Urinary bladder (tissue), 4 donors: ENCODE results near the gene GABRA5. TPM values are rescaled to one million over a fixed set of nuclear protein-coding genes. Genes with fewer than 3 reads are reported as not detected.

Experiments used
- DNase-seq: peaks from one replicate; pipeline ENCODE4 v3.0.0-alpha.2; 2015; ENCODE audit errors: extremely low spot score
- H3K27ac ChIP-seq: one replicate; pipeline ENCODE4 v1.5.1; 2013; ENCODE audit warnings: low read depth, mild to moderate bottlenecking, moderate library complexity
- H3K36me3 ChIP-seq: one replicate; pipeline ENCODE4 v1.6.1; 2013; ENCODE audit warnings: mild to moderate bottlenecking, moderate library complexity; ENCODE audit not compliant: insufficient read depth
- H3K4me1 ChIP-seq: one replicate; pipeline ENCODE4 v1.6.1; 2013; ENCODE audit warnings: mild to moderate bottlenecking, moderate library complexity; ENCODE audit not compliant: insufficient read depth
- H3K4me3 ChIP-seq: one replicate; pipeline ENCODE4 v1.5.1; 2013; ENCODE audit warnings: low read depth, low read length
- WGBS: extraction: QIAGEN DNeasy Blood & Tissue Kit; methylation state at CpG from one replicate; pipeline ENCODE4 v1.1.7; 2013; 5-methylcytosine and 5-hydroxymethylcytosine counted together
- polyA plus RNA-seq: library from polyadenylated mRNA; stranded (reverse); fragments of 200-250 nt; gene quantifications from one replicate; pipeline ENCODE4 v1.2.3, GENCODE V29; 2013
- total RNA-seq: library from RNA; depleted of rRNA; stranded (reverse); fragments of >200 nt; gene quantifications from one replicate; pipeline ENCODE4 v1.2.3, GENCODE V29; 2014
- donor health status: healthy with polysubstance abuse.
- donor health status: healthy.

Gene GABRA5
- total and polyA plus RNA-seq, 2 donors = 0.35 to 0.85 TPM

DNA sequence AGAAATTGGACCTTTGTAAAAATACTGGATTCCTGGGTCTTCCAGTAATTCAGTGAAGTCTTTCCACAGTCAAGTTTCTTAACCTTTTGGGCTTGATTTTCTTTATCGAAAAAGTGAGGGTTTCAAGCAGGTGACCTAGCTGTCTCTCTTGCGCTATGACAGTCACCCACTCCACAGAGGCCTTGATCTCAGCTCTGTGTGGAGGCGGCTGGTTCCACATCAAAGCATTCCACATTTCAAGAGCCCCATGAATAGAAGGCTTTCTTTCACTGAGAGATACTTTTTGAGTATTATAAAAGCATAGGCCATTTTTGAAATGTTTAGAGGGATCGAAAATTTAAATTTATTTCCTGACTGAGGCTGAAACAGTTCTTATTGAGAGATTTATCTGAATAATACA is 43.9 kb downstream of the GABRA5 start:
- no peaks in the 10 kb centered on the region for H3K4me1 ChIP-seq
- H3K36me3 ChIP-seq = no peaks in the 10 kb centered on the region
- H3K27ac ChIP-seq = no peak overlapping the region
- WGBS = 86% methylated on average over 4 of the region's 4 CpGs
- no peak for DNase-seq
- H3K4me3 ChIP-seq = no peak overlapping the region

DNA sequence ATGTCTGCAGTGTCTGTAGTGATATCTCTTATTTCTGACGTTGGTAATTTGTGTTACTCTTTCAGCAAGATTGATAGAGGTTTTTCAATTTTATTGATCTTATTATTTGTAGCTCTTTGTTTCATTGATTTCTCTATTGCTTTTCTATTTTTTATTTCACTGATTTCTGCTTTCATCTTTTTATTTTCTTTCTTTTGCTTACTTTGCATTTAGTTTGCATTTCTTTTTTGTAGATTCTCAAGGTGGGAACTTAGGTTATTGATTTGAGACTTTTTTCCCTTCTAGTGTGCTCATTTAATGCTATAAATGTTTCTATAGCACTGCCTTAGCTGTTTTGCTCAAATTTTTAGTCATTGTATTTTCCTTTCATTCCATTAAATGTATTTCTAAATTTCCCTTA is 54.6 kb downstream of the GABRA5 start:
- Histone ChIP-seq H3K4me3 (no peak overlapping the region), H3K36me3 (no peaks in the 10 kb centered on the region), H3K4me1 (no peaks in the 10 kb centered on the region), H3K27ac (no peak overlapping the region)
- no peak for DNase-seq
- WGBS = 63% methylated on average over 1 of the region's 1 CpG

DNA sequence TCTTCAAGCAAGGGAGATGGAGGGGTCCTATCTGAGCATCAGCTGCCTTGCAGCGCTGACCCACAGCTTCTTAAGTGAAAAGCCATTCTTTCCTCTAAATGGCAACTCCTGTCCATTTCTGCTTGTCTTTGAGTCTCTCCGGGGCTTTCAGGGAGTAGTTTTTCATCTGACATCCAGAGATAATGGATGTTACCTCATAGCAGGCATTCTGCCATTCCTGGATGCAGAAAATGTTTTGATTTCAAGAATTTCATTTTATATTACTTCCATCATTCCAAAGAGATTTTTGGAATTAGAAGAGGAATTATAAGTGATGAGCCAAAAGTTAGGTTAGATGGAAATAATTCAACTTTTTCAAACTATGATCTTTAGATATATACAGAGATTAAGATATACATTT is 59.2 kb downstream of the GABRA5 start:
- H3K36me3 ChIP-seq = no peaks in the 10 kb centered on the region
- no peak for DNase-seq
- 66% methylated on average over 2 of the region's 2 CpGs for WGBS
- no peaks in the 10 kb centered on the region for H3K4me1 ChIP-seq
- H3K27ac ChIP-seq = no peak overlapping the region
- no peak overlapping the region for H3K4me3 ChIP-seq

DNA sequence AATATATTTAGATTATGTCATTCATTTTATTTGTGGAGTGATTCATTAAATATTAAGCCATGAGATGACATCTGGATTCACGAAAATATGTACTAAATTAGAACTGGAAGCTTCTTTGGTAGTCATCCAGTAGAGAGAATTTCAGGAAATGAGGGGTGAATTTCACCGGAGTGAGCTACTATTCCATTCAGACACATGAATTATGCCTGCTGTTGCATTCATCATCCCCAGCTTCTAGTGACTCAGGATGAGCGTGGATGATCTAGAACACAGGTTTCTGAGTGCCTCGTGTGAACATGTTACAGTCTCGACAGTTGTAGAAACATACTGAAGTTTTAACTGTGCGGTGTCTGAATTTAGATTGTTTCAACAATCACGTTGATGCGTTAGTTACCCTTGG is 61.2 kb downstream of the GABRA5 start:
- no peak overlapping the region for H3K27ac ChIP-seq
- no peaks in the 10 kb centered on the region for H3K4me1 ChIP-seq
- no peak overlapping the region for H3K4me3 ChIP-seq
- H3K36me3 ChIP-seq = no peaks in the 10 kb centered on the region
- 53% methylated on average over 8 of the region's 8 CpGs for WGBS
- no peak for DNase-seq

DNA sequence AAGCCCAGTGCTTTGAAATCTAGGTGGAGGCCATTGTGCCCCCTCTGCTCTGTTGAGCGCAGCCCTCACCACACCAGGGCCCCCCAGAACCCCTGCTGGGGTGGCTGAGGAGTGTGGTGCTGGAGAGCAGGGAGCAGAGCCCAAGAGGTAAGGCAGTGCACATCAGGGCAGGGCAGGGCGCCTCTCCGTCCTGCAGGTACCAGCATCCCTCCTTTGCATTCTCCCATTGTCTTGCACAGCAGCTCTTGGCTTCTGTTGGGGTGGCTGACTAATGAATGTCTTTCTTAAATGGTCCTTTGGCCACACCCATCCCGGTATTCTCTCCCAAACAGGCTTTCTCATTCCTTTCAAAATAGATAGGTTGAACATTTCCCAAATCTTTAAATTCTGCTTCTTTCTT is 62.7 kb downstream of the GABRA5 start:
- WGBS = 93% methylated on average over 4 of the region's 4 CpGs
- Histone ChIP-seq H3K4me3 (no peak overlapping the region), H3K4me1 (no peaks in the 10 kb centered on the region), H3K36me3 (no peaks in the 10 kb centered on the region), H3K27ac (no peak overlapping the region)
- no peak for DNase-seq

DNA sequence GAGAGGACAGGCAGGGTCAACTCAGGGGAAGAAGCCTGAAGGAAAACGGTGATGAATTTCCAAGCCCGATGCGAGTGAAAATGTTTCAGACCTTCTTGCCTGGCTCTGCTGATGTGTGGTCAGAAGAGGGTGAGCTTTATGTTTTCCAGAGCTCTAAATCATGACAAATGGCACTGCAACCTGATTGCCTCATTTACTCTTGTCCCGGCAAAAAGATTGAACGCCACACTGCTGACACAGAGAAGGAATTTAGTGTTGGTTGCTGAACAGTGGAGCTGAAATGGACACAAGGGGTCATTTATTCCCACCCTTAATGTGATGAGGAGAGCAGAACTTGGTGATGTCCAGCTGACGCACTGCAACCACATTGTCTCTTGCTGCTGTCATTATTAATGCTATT is 68.0 kb downstream of the GABRA5 start:
- H3K27ac ChIP-seq = no peak overlapping the region
- H3K4me1 ChIP-seq = no peaks in the 10 kb centered on the region
- no peak overlapping the region for H3K4me3 ChIP-seq
- WGBS = 86% methylated on average over 6 of the region's 6 CpGs
- DNase-seq = no peak
- no peaks in the 10 kb centered on the region for H3K36me3 ChIP-seq

DNA sequence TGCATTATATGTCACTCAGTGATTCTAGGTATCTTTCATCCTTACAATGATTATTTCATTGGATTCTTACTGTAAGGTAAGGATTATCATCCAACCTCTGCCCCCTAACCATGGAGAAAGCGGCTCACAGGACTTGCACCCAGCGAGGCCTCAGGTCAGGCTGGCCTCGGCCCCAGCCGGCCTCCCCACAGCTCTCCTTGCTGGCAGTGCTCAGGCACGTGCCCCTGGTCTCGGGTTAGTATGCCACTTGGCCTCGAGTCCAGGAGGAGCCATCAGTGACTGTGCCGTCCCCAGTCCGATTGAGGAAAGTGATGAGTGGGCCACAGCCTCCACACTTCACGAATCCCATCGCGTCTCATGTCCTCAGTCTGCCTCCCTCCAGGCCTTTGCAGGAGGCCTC is 68.5 kb downstream of the GABRA5 start:
- Histone ChIP-seq H3K36me3 (no peaks in the 10 kb centered on the region), H3K27ac (no peak overlapping the region), H3K4me1 (no peaks in the 10 kb centered on the region), H3K4me3 (no peak overlapping the region)
- no peak for DNase-seq
- WGBS = 92% methylated on average over 12 of the region's 12 CpGs

DNA sequence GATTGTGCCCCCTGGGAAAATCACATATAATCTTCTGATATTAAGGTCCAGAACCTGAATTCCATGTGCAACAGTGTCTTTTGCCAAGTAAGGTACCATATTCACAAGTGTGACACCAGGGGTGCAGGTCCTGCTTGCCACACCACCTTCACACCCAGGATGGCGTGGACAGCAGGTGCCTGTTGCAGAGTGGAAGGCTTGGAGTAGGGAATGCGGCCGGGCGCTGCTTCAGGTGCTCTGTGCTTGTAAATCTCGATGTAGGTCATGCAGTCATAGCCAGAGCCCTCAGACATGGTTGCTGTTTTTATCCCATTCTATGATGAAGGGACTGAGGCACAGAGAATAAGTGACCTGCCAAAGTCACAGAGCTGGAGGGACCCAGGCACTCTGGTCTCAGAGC is 69.6 kb downstream of the GABRA5 start:
- DNase-seq = no peak
- Histone ChIP-seq H3K27ac (no peak overlapping the region), H3K4me1 (no peaks in the 10 kb centered on the region), H3K36me3 (no peaks in the 10 kb centered on the region), H3K4me3 (no peak overlapping the region)
- WGBS = 92% methylated on average over 5 of the region's 5 CpGs

DNA sequence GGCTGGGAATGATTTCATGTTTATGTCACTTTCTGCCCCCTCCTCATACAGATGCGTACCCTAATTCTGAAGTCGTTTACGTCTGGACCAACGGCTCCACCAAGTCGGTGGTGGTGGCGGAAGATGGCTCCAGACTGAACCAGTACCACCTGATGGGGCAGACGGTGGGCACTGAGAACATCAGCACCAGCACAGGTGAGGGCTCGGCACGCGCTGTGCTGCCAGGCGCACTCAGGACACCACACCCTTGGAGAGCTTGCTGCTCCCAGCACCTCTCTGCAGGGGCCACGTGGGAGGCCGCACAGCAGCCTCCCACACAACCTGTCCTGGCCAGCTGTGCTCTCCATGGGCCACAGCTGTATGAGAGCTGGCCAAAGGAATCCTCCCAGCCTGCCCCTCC is 70.3 kb downstream of the GABRA5 start:
- no peaks in the 10 kb centered on the region for H3K4me1 ChIP-seq
- no peaks in the 10 kb centered on the region for H3K36me3 ChIP-seq
- no peak overlapping the region for H3K4me3 ChIP-seq
- no peak overlapping the region for H3K27ac ChIP-seq
- DNase-seq = no peak
- 90% methylated on average over 13 of the region's 13 CpGs for WGBS

DNA sequence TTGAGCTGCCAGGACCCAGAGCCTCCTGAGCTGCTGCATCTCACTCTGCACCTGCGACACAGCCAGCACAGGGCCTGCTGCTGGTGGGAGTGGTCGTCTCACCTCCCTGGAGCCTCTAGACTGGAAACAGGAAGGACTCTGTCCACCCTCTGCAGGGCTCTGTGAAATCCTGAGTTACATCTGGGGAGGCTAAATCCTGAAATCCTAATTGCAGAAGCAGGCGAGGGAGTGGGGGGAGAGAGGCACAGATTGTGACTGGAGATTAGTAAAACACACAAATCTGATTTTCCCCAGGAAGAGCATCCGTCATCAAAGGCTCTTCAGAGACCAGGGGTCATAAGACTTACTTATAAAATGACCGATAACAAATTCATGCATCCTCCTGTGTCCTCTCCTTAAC is 72.5 kb downstream of the GABRA5 start:
- Histone ChIP-seq H3K36me3 (no peaks in the 10 kb centered on the region), H3K4me3 (no peak overlapping the region), H3K27ac (no peak overlapping the region), H3K4me1 (no peaks in the 10 kb centered on the region)
- no peak for DNase-seq
- WGBS = 66% methylated on average over 5 of the region's 5 CpGs

DNA sequence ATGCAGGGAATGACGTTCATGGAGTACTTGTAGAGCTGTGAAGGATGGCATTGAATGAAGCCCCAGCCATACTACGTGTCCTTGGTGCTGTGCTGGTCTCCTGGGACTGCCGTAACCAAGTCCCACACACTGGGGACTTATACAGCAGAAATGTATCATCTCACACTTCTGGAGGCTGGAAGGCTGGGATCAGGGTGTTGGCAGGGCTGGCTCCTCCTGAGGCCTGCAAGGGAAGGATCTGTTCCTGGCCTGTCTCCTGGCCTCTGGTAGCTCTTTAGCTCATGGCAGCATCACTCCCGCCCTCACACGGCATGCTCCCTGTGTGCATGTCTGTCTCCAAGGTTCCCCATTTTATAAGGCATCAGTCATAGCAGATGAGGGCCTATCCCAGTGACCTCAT is 74.6 kb downstream of the GABRA5 start:
- WGBS = 80% methylated on average over 5 of the region's 5 CpGs
- Histone ChIP-seq H3K4me1 (no peaks in the 10 kb centered on the region), H3K36me3 (no peaks in the 10 kb centered on the region), H3K4me3 (no peak overlapping the region), H3K27ac (no peak overlapping the region)
- DNase-seq = no peak

DNA sequence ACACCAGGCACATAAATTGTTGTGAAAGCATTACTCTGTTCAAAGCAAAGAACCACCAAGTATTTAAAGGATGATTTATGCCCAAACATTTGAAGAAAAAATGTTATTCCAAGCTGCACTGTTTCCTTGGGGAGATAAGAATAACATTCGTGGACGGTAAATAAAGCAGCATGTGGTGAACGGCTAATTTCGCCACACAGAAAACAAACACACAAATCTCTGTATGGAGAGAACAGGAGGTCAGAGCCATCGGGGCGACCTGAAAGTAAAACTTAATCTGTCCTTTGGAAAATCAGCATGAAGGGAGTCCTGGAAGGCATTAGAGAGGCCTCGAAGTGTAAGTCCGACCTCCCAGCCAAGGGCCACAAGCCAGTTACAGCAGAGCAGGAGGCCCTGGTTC is 77.0 kb downstream of the GABRA5 start:
- Histone ChIP-seq H3K36me3 (no peaks in the 10 kb centered on the region), H3K4me1 (no peaks in the 10 kb centered on the region)
- 34% methylated on average over 8 of the region's 8 CpGs for WGBS

DNA sequence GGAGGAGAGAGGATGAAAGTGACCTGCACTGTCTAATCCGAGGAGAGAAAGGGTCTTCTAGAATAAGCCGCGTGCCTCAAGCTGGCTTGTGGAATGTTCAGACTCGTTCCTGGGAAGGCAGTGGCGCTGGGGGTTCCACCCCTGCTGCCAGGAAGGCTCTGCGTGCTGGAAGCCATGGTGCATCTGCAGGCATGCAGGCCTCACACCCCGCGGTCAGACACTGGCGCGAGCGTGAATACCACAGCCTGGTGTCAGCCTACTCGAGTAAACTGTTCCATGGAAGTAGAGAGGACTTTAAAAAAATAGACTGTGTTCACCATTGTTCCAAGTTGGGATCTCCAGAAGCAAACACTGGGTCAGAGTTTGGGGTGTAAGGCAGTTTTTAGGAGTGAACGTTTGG is 78.2 kb downstream of the GABRA5 start:
- Histone ChIP-seq H3K4me1 (no peaks in the 10 kb centered on the region), H3K27ac (no peak overlapping the region), H3K36me3 (no peaks in the 10 kb centered on the region), H3K4me3 (no peak overlapping the region)
- no peak for DNase-seq
- 89% methylated on average over 13 of the region's 13 CpGs for WGBS

More for the DNA sequence above, 77.0 kb downstream of the GABRA5 start:
- no peak for DNase-seq
- Histone ChIP-seq H3K27ac (no peak overlapping the region), H3K4me3 (no peak overlapping the region)

DNA sequence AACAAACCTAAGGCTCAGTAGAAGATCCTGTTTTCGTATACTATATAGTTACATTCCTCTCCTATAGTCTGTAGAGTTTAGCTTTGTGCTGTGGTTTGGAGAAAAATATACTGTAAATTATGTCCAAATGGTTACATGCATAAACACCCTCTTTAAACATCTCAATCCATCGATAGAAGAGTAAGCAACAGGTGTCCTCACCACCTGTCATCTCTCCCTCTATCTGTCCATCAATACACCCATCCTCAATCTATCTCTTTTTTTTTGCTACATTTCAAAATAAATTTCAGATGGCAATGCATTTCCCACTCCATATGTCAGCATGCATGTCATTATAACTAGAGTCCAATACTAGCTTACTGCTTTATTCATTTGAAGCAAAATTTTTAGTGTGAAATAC is 83.1 kb downstream of the GABRA5 start:
- no peak overlapping the region for H3K27ac ChIP-seq
- no peak overlapping the region for H3K4me3 ChIP-seq
- DNase-seq = no peak
- no peaks in the 10 kb centered on the region for H3K36me3 ChIP-seq
- H3K4me1 ChIP-seq = no peaks in the 10 kb centered on the region
- WGBS = 80% methylated on average over 2 of the region's 2 CpGs

DNA sequence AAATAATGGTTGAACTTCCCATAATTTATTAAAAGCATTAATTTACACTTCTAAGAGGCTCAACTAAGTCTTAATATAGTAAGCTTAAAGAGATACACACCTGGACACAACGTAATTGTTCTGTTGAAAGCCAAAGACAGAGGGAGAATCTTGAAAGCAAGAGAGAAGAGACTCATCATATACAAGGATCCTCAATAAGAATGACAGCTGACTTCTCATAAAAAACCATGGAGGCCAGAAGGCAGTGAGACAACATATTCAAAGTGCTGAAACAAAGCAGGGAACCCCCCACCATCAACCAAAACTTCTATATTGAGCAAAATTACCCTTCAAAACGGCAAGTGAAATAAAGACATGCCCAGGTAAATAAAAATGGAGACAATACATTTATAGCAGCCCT is 87.5 kb downstream of the GABRA5 start:
- WGBS = 63% methylated on average over 2 of the region's 2 CpGs
- no peaks in the 10 kb centered on the region for H3K36me3 ChIP-seq
- no peaks in the 10 kb centered on the region for H3K4me1 ChIP-seq
- no peak overlapping the region for H3K27ac ChIP-seq
- no peak overlapping the region for H3K4me3 ChIP-seq
- no peak for DNase-seq
